Breast epithelium (tissue), 3 donors: Measurements from ENCODE around the gene CFDP1.

Source experiments
- POLR2A ChIP-seq: fragments of 450-650 bp; IDR thresholded peaks from one replicate; pipeline ENCODE4 v1.6.1; 2016; ENCODE audit warnings: antibody characterized with exemption, mild to moderate bottlenecking, moderate library complexity
- POLR2AphosphoS5 ChIP-seq, 3 donors: sonication (generic); formaldehyde crosslinking; IDR thresholded peaks; one replicate each; pipeline ENCODE4 v1.6.1; 2017; ENCODE audit warnings: antibody characterized with exemption in 3 of 3
- TF ChIP-seq, protein P1 (sequence below), 3 donors: fragments of 450-650 bp; IDR thresholded peaks; one replicate each; pipeline ENCODE4 v1.5.1; 2016 to 2017; ENCODE audit warnings: antibody characterized with exemption in 3 of 3, mild to moderate bottlenecking in 3 of 3, moderate library complexity in 3 of 3

DNA sequence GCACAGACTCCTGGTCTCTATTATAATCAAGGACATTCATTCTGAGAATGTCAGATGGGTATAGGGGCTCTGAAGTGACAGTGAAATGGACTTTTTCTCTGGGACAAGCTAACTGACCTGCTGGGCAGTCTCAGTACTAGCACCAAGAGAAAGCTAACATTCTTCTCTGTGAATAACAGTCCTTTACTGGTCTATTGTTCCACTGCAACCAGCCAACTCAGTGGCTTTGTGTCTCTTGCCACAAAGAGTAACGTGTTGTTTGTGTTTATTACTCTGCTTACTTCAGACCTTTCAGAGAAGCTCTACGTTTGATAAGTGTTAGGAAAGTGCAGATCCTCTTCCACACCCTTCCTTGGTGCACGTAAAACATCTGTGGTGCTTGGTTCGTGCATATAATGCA lies 120.4 kb downstream of the CFDP1 start:
- TF ChIP-seq, protein P1, sequence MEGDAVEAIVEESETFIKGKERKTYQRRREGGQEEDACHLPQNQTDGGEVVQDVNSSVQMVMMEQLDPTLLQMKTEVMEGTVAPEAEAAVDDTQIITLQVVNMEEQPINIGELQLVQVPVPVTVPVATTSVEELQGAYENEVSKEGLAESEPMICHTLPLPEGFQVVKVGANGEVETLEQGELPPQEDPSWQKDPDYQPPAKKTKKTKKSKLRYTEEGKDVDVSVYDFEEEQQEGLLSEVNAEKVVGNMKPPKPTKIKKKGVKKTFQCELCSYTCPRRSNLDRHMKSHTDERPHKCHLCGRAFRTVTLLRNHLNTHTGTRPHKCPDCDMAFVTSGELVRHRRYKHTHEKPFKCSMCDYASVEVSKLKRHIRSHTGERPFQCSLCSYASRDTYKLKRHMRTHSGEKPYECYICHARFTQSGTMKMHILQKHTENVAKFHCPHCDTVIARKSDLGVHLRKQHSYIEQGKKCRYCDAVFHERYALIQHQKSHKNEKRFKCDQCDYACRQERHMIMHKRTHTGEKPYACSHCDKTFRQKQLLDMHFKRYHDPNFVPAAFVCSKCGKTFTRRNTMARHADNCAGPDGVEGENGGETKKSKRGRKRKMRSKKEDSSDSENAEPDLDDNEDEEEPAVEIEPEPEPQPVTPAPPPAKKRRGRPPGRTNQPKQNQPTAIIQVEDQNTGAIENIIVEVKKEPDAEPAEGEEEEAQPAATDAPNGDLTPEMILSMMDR (IDR thresholded peaks at IDR 0.05): no peak
- TF ChIP-seq POLR2A (no peak), POLR2AphosphoS5 (IDR thresholded peaks at IDR 0.05) (no peak)
